HepG2 (cell line): ENCODE results near the gene ADI1. TPM values are rescaled to one million over a fixed set of nuclear protein-coding genes. Genes with fewer than 3 reads are reported as not detected.
A peak's percentile ranks its signal among the peaks of the same experiment; 100 is the strongest.

Experiments used
- AHR ChIP-seq: IDR thresholded peaks from 2 replicates; pipeline ENCODE4 v1.6.1; 2018; ENCODE audit warnings: missing genetic modification reagents, missing compliant biosample characterization
- GRHL1 ChIP-seq: sonication (generic); formaldehyde crosslinking; conservative IDR thresholded peaks from 2 replicates; pipeline ENCODE4 v1.8.0; 2022; ENCODE audit warnings: missing genetic modification reagents
- HDAC6 ChIP-seq: fragments of 200-600 bp; sonication (generic); IDR thresholded peaks from 2 replicates; pipeline ENCODE4 v1.7.0; 2017; ENCODE audit warnings: mild to moderate bottlenecking, antibody characterized with exemption, low read length, low read depth
- HNF1A ChIP-seq, 2 experiments: sonication (generic) in 1 of 2; formaldehyde crosslinking in 1 of 2; IDR thresholded peaks; 2 replicates each; pipeline versions ENCODE4 v1.4.0 to v1.6.1; 2016 to 2020; ENCODE audit warnings: borderline replicate concordance in 1 of 2, low read depth in 1 of 2, mild to moderate bottlenecking in 1 of 2, missing genetic modification reagents in 1 of 2
- KIAA2018 ChIP-seq: sonication (generic); formaldehyde crosslinking; IDR thresholded peaks from 2 replicates; pipeline ENCODE4 v1.5.0; 2020; ENCODE audit warnings: mild to moderate bottlenecking, missing genetic modification reagents, borderline replicate concordance
- NCOA2 ChIP-seq: sonication (generic); formaldehyde crosslinking; IDR thresholded peaks from 2 replicates; pipeline ENCODE4 v1.8.0; 2022; ENCODE audit warnings: inconsistent platforms
- NCOA5 ChIP-seq: sonication (generic); formaldehyde crosslinking; IDR thresholded peaks from 2 replicates; pipeline ENCODE4 v1.4.0; 2020; ENCODE audit warnings: missing genetic modification reagents
- PHF5A ChIP-seq: IDR thresholded peaks from one replicate; pipeline ENCODE4 v1.6.1; 2018; ENCODE audit warnings: low read depth, missing genetic modification reagents; ENCODE audit not compliant: unreplicated experiment
- REXO4 ChIP-seq: sonication (generic); formaldehyde crosslinking; IDR thresholded peaks from 2 replicates; pipeline ENCODE4 v1.8.0; 2022; ENCODE audit warnings: missing genetic modification reagents, mild to moderate bottlenecking, borderline replicate concordance
- RFX5 ChIP-seq: IDR thresholded peaks from 2 replicates; pipeline ENCODE4 v1.6.1; 2011; ENCODE audit warnings: low read depth, low read length, improper control_type of control experiment
- SMAD9 ChIP-seq: sonication (generic); formaldehyde crosslinking; IDR thresholded peaks from 2 replicates; pipeline ENCODE4 v1.5.1; 2020; ENCODE audit warnings: mild to moderate bottlenecking, missing genetic modification reagents
- ZNF143 ChIP-seq: sonication (generic); formaldehyde crosslinking; IDR thresholded peaks from 2 replicates; pipeline ENCODE4 v1.4.0; 2020; ENCODE audit warnings: missing genetic modification reagents
- ZNF484 ChIP-seq: sonication (generic); formaldehyde crosslinking; IDR thresholded peaks from 2 replicates; pipeline ENCODE4 v1.5.1; 2020; ENCODE audit warnings: mild to moderate bottlenecking, low read depth, missing genetic modification reagents, borderline replicate concordance
- ZNF598 ChIP-seq: sonication (generic); formaldehyde crosslinking; IDR thresholded peaks from 2 replicates; pipeline ENCODE4 v1.5.1; 2020; ENCODE audit warnings: mild to moderate bottlenecking, missing genetic modification reagents, borderline replicate concordance
- ZSCAN31 ChIP-seq: sonication (generic); formaldehyde crosslinking; IDR thresholded peaks from 2 replicates; pipeline ENCODE4 v1.5.0; 2020; ENCODE audit warnings: low read depth, mild to moderate bottlenecking, missing genetic modification reagents
- polyA plus RNA-seq, 8 experiments: library from polyadenylated mRNA; depleted of rRNA in 3 of 8; stranded (reverse) in 7 of 8; unstranded in 1 of 8; fragments of >200 nt; fragmentation: Illumina TruSeq in 4 of 8; extraction: Trizol in 4 of 8; gene quantifications; 2 replicates each; pipeline versions ENCODE4 v1.2.1 to v1.2.3, GENCODE V29; 2011 to 2016; ENCODE audit warnings: low read depth in 4 of 8, missing spikeins in 1 of 8, mixed read lengths in 1 of 8; ENCODE audit not compliant: insufficient read depth in 1 of 8
- total RNA-seq, 5 experiments: library from RNA; depleted of rRNA; stranded (reverse); fragments of >200 nt; fragmentation: Illumina TruSeq; extraction: Trizol; gene quantifications; 2 replicates each; pipeline ENCODE4 v1.2.3, GENCODE V29; 2016; ENCODE audit warnings: low read depth in 1 of 5

Gene ADI1
- total and polyA plus RNA-seq, 2 of the 13 experiments (the other 11 are each of a cell fraction or from before 2014, with no cell fraction given): 28.7 to 123 TPM

- TF ChIP-seq PHF5A (CRISPR knock-in tag): peak; percentile 79
- peak; percentile 95 for TF ChIP-seq NCOA2 (CRISPR knock-in tag)
- peak; percentile 91 for TF ChIP-seq ZNF598
- TF ChIP-seq ZNF484 (CRISPR knock-in tag): no peak
- no peak for TF ChIP-seq AHR (CRISPR knock-in tag)
- no peak for TF ChIP-seq ZSCAN31 (CRISPR knock-in tag)
- TF ChIP-seq KIAA2018 (CRISPR knock-in tag): no peak
- TF ChIP-seq HNF1A (IDR thresholded peaks at IDR 0.05; ENCODE audit: low read depth): 0 out of 2 replicates have a peak, but pooled peaks have one; percentile 21
- peak; percentile 76 for TF ChIP-seq HNF1A (CRISPR knock-in tag; IDR thresholded peaks at IDR 0.05; ENCODE audit: borderline replicate concordance)
- TF ChIP-seq GRHL1 (CRISPR knock-in tag): no peak
- TF ChIP-seq SMAD9 (CRISPR knock-in tag): no peak
- no peak for TF ChIP-seq REXO4 (CRISPR knock-in tag)
- TF ChIP-seq HDAC6: no peak
- TF ChIP-seq RFX5: no peak
- TF ChIP-seq NCOA5 (CRISPR knock-in tag): no peak
- 0 out of 2 replicates have a peak, but pooled peaks have one; percentile 19 for TF ChIP-seq ZNF143
Observed at GRCh38 chr2:3465844-3466481, 53.4 kb downstream of the ADI1 start (continued).
